ENCODE results near the gene EIF2D. TPM values are rescaled to one million over a fixed set of nuclear protein-coding genes. Genes with fewer than 3 reads are reported as not detected.

The EIF2D gene
- total and polyA plus RNA-seq, 8 donors, result 16.9 to 130 (median 48.8) TPM

- TF ChIP-seq POLR2A (IDR thresholded peaks at IDR 0.05), result no peak
- H3K4me1 ChIP-seq, result peaks cover 0 to 64% (median 18%) of the 10 kb centered on the region in 4 donors
- peaks cover 0 to 34% (median 3%) of the 10 kb centered on the region in 4 donors for H3K36me3 ChIP-seq
- intact Hi-C loops (cut with DNase I; ENCODE audit: low total_unique reads), result no loop called here
- no peaks in the 10 kb centered on the region for H3K27me3 ChIP-seq
- DNase-seq, result no peak
- H3K9me3 ChIP-seq, result no peaks in the 10 kb centered on the region
- no peak overlapping the region for H3K27ac ChIP-seq
- WGBS, 5 donors, result 88 to 95% (median 89%) methylated on average over 4 of the region's 4 CpGs
- no peak overlapping the region for H3K4me3 ChIP-seq
These were observed 42.7 kb downstream of the EIF2D start for GRCh38 chr1:206569556-206569955.

- no peak overlapping the region for H3K27ac ChIP-seq
- H3K36me3 ChIP-seq, result peaks cover 0 to 40% (median 5%) of the 10 kb centered on the region in 4 donors
- DNase-seq, result no peak
- no peak overlapping the region for H3K4me3 ChIP-seq
- no peaks in the 10 kb centered on the region for H3K27me3 ChIP-seq
- intact Hi-C loops (cut with DNase I; ENCODE audit: low total_unique reads), result no loop called here
- peaks cover 0 to 64% (median 11%) of the 10 kb centered on the region in 4 donors for H3K4me1 ChIP-seq
- no peaks in the 10 kb centered on the region for H3K9me3 ChIP-seq
- WGBS, 5 donors, result 82 to 97% (median 87%) methylated on average over 8 of the region's 8 CpGs
- TF ChIP-seq POLR2AphosphoS5 (IDR thresholded peaks at IDR 0.05), result no peak
- TF ChIP-seq EP300 (IDR thresholded peaks at IDR 0.05), result no peak
- TF ChIP-seq POLR2A (IDR thresholded peaks at IDR 0.05), result no peak
- no peak for TF ChIP-seq CTCF (IDR thresholded peaks at IDR 0.05)
These were observed 43.4 kb downstream of the EIF2D start for GRCh38 chr1:206568779-206569352.

DNA sequence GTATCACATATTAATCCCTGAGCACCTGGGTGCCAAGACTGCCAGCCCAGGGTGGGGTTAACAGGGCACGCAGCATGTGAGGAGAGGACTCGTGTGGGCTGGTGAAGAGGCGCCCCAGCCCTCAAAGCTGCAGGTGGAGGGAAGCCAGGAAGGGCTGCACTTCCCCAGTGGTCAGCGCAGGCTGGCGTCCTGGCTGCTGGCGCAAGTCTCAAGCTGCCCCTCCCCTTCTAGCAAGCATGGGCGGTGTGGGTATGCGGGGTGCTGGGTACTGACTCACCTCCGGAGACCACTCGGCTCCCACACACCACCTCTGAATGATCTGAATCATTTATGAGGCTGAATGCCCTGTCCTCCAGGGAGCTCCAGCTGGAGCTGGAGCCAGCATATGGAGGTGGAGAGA lies 44.0 kb downstream of the EIF2D start:
- H3K36me3 ChIP-seq, result peaks cover 0 to 40% (median 7%) of the 10 kb centered on the region in 4 donors
- no peaks in the 10 kb centered on the region for H3K9me3 ChIP-seq
- H3K27me3 ChIP-seq, result no peaks in the 10 kb centered on the region
- TF ChIP-seq EP300 (IDR thresholded peaks at IDR 0.05) (no peak), POLR2AphosphoS5 (IDR thresholded peaks at IDR 0.05) (no peak), POLR2A (IDR thresholded peaks at IDR 0.05) (no peak), CTCF (IDR thresholded peaks at IDR 0.05) (no peak)
- no peak overlapping the region for H3K4me3 ChIP-seq
- intact Hi-C loops (cut with DNase I; ENCODE audit: low total_unique reads), result no loop called here
- no peak overlapping the region for H3K27ac ChIP-seq
- WGBS, 5 donors, result 78 to 92% (median 85%) methylated on average over 6 to 10 of the region's 10 CpGs
- no peak for DNase-seq
- peaks cover 0 to 64% (median 10%) of the 10 kb centered on the region in 4 donors for H3K4me1 ChIP-seq

GRCh38 chr1:206566999-206567398 lies 45.3 kb downstream of the EIF2D start:
- WGBS, 5 donors, result 70 to 90% (median 85%) methylated on average over 4 of the region's 4 CpGs
- intact Hi-C loops (cut with DNase I; ENCODE audit: low total_unique reads), result no loop called here
- H3K27me3 ChIP-seq, result no peaks in the 10 kb centered on the region
- no peak overlapping the region for H3K27ac ChIP-seq
- H3K36me3 ChIP-seq, result peaks cover 3 to 32% (median 5%) of the 10 kb centered on the region in 4 donors
- no peaks in the 10 kb centered on the region for H3K9me3 ChIP-seq
- TF ChIP-seq POLR2A (IDR thresholded peaks at IDR 0.05) (no peak), POLR2AphosphoS5 (IDR thresholded peaks at IDR 0.05) (no peak)
- DNase-seq, result peak in 1 of 2 donors; percentile 52
- H3K4me1 ChIP-seq, result peaks cover 6 to 71% (median 16%) of the 10 kb centered on the region in 4 donors
- H3K4me3 ChIP-seq, result no peak overlapping the region

DNA sequence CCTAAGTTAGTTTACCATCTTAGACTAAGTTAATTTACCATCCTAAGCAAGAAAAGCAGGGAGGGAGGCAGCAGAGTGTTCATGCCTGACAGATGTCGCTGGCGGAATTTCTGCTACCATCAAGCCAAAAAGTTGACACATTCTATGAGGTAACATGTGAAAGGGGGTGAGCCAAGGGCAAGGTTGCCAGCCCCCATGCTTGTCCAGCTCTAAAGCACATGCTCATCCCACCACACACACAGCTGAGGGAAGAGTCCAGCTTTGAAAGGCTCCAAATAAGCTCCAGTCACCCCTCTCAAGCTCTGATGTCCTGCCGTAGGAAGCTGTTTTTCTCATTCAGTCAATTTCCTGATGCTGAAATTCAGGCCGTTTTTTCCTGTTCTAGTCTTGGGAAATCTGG lies 46.3 kb downstream of the EIF2D start:
- Histone ChIP-seq H3K36me3 (peaks cover 3 to 28% (median 7%) of the 10 kb centered on the region in 4 donors), H3K9me3 (no peaks in the 10 kb centered on the region), H3K4me1 (peaks cover 8 to 81% (median 22%) of the 10 kb centered on the region in 4 donors), H3K27ac (peak overlapping the region in 1 of 5 donors; percentile 14), H3K27me3 (no peaks in the 10 kb centered on the region), H3K4me3 (no peak overlapping the region)
- no peak for TF ChIP-seq CTCF (IDR thresholded peaks at IDR 0.05)
- no peak for TF ChIP-seq POLR2AphosphoS5 (IDR thresholded peaks at IDR 0.05)
- TF ChIP-seq POLR2A (IDR thresholded peaks at IDR 0.05), result no peak
- TF ChIP-seq EP300 (IDR thresholded peaks at IDR 0.05), result no peak
- intact Hi-C loops (cut with DNase I; ENCODE audit: low total_unique reads), result no loop called here
- 76 to 87% (median 84%) methylated on average over 4 of the region's 4 CpGs for WGBS, 5 donors
- DNase-seq, result no peak
